IMR-90 (cell line): ENCODE results near the gene CINP. TPM values are rescaled to one million over a fixed set of nuclear protein-coding genes. Genes with fewer than 3 reads are reported as not detected.

Experiments used
- ATAC-seq: fragments of 200-7000 bp; cut with Tn5 transposase; 2 replicates; pipeline ENCODE4 v1.9.1; 2020; ENCODE audit warnings: low read depth, mild to moderate bottlenecking, moderate library complexity
- BruUV-seq: library from RNA; stranded (reverse); fragments of 400-500 nt; replicated peaks from 2 replicates; lab custom pipeline; 2021; lab: Mats Ljungman, UMichigan
- CTCF ChIA-PET: fragments of 300-600 bp; formaldehyde crosslinking; extraction: SDS; loops from one replicate; lab custom pipeline; 2021; ENCODE audit warnings: antibody characterized with exemption; lab: Yijun Ruan, JAX
- POLR2A ChIA-PET: fragments of 300-600 bp; sonication (Branson Sonifier 250); formaldehyde crosslinking; loops from one replicate; lab custom pipeline; 2022; ENCODE audit warnings: antibody characterized with exemption; ENCODE audit not compliant: unreplicated experiment; lab: Charles Lee
- DNase-seq: peaks from one replicate; pipeline ENCODE4 v3.0.0; 2013
- H2AFZ ChIP-seq: replicated peaks from 2 replicates; pipeline ENCODE3; 2013; ENCODE audit warnings: low read length, mild to moderate bottlenecking; ENCODE audit not compliant: poor library complexity
- H2AK5ac ChIP-seq: 2 replicates; pipeline ENCODE4 v1.6.1; 2013; ENCODE audit warnings: low read depth, low read length, inconsistent platforms
- H2AK9ac ChIP-seq: replicated peaks from 2 replicates; pipeline ENCODE3; 2013; ENCODE audit warnings: mild to moderate bottlenecking, low read depth, low read length, moderate library complexity; ENCODE audit not compliant: poor library complexity
- H2BK120ac ChIP-seq: 2 replicates; pipeline ENCODE4 v1.6.1; 2013; ENCODE audit warnings: low read depth, low read length, inconsistent platforms
- H2BK15ac ChIP-seq: 3 replicates; pipeline ENCODE4 v1.6.1; 2013; ENCODE audit warnings: low read depth, low read length, inconsistent platforms
- H2BK20ac ChIP-seq: 2 replicates; pipeline ENCODE4 v1.6.1; 2013; ENCODE audit warnings: low read depth, mild to moderate bottlenecking, inconsistent platforms, low read length, moderate library complexity
- H2BK5ac ChIP-seq: 2 replicates; pipeline ENCODE4 v1.6.1; 2013; ENCODE audit warnings: mild to moderate bottlenecking, low read depth, low read length, inconsistent platforms; ENCODE audit not compliant: poor library complexity, severe bottlenecking
- H3K14ac ChIP-seq: replicated peaks from 2 replicates; pipeline ENCODE4 v1.6.1; 2013; ENCODE audit warnings: low read depth, low read length, inconsistent platforms
- H3K18ac ChIP-seq: 2 replicates; pipeline ENCODE4 v1.6.1; 2013; ENCODE audit warnings: low read depth, low read length, control low read depth
- H3K23ac ChIP-seq: 2 replicates; pipeline ENCODE4 v1.6.1; 2013; ENCODE audit warnings: low read depth, low read length, inconsistent platforms
- H3K27ac ChIP-seq: 2 replicates; pipeline ENCODE4 v1.5.1; 2013; ENCODE audit warnings: mild to moderate bottlenecking, control low read depth, low read length; ENCODE audit not compliant: insufficient read depth
- H3K27me3 ChIP-seq: 2 replicates; pipeline ENCODE4 v1.6.1; 2013; ENCODE audit warnings: low read length; ENCODE audit not compliant: control insufficient read depth, insufficient read depth
- H3K36me3 ChIP-seq: 2 replicates; pipeline ENCODE4 v1.6.1; 2013; ENCODE audit warnings: low read length, mixed read lengths; ENCODE audit not compliant: control insufficient read depth, insufficient read depth
- H3K4ac ChIP-seq: 2 replicates; pipeline ENCODE4 v1.6.1; 2013; ENCODE audit warnings: low read depth, low read length, inconsistent platforms
- H3K4me1 ChIP-seq: 2 replicates; pipeline ENCODE4 v1.6.1; 2013; ENCODE audit warnings: low read length, mixed read lengths; ENCODE audit not compliant: control insufficient read depth, insufficient read depth
- H3K4me2 ChIP-seq: 2 replicates; pipeline ENCODE4 v1.6.1; 2013; ENCODE audit warnings: low read depth, mild to moderate bottlenecking, control low read depth, low read length, moderate library complexity
- H3K4me3 ChIP-seq: 2 replicates; pipeline ENCODE4 v1.5.1; 2013; ENCODE audit warnings: low read depth, mild to moderate bottlenecking, control low read depth, low read length, moderate library complexity; ENCODE audit not compliant: insufficient read depth
- H3K56ac ChIP-seq: 2 replicates; pipeline ENCODE4 v1.6.1; 2013; ENCODE audit warnings: low read length, inconsistent platforms; ENCODE audit not compliant: insufficient read depth; ENCODE audit errors: extremely low read depth
- H3K79me1 ChIP-seq, 2 experiments: 2 replicates each; pipeline ENCODE4 v1.6.1; 2013; ENCODE audit warnings: low read length in 2 of 2, inconsistent platforms in 1 of 2, low read depth in 1 of 2
- H3K9ac ChIP-seq: 2 replicates; pipeline ENCODE4 v1.6.1; 2013; ENCODE audit warnings: low read depth, low read length, control low read depth
- H3K9me1 ChIP-seq: 2 replicates; pipeline ENCODE4 v1.6.1; 2013; ENCODE audit warnings: low read length, inconsistent platforms; ENCODE audit not compliant: insufficient read depth
- H3K9me3 ChIP-seq: 2 replicates; pipeline ENCODE4 v1.6.1; 2013; ENCODE audit warnings: low read length; ENCODE audit not compliant: control insufficient read depth, insufficient read depth
- H4K20me1 ChIP-seq: 2 replicates; pipeline ENCODE4 v1.6.1; 2013; ENCODE audit warnings: low read length, inconsistent platforms; ENCODE audit not compliant: insufficient read depth
- H4K5ac ChIP-seq: 2 replicates; pipeline ENCODE4 v1.6.1; 2013; ENCODE audit warnings: mild to moderate bottlenecking, low read depth, low read length, control low read depth
- H4K8ac ChIP-seq, 2 experiments: 2 replicates each; pipeline ENCODE4 v1.6.1; 2013; ENCODE audit warnings: low read depth in 2 of 2, low read length in 2 of 2, control low read depth in 1 of 2, inconsistent platforms in 1 of 2
- H4K91ac ChIP-seq: 2 replicates; pipeline ENCODE4 v1.6.1; 2013; ENCODE audit warnings: low read depth, low read length, inconsistent platforms; ENCODE audit not compliant: insufficient read depth
- BHLHE40 ChIP-seq: fragments of 150-350 bp; IDR thresholded peaks from 2 replicates; pipeline ENCODE4 v1.6.1; 2016; ENCODE audit warnings: mild to moderate bottlenecking, low read depth, low read length
- CEBPB ChIP-seq: IDR thresholded peaks from 2 replicates; pipeline ENCODE4 v1.6.1; 2012; ENCODE audit warnings: low read depth, low read length, improper control_type of control experiment
- CHD1 ChIP-seq: IDR thresholded peaks from 2 replicates; pipeline ENCODE4 v1.6.1; 2012; ENCODE audit warnings: low read depth, low read length, improper control_type of control experiment
- ELK1 ChIP-seq: fragments of 150-350 bp; IDR thresholded peaks from 2 replicates; pipeline ENCODE4 v1.6.1; 2016; ENCODE audit warnings: low read depth, mild to moderate bottlenecking, low read length, moderate library complexity, borderline replicate concordance
- FOS ChIP-seq: fragments of 150-350 bp; IDR thresholded peaks from 2 replicates; pipeline ENCODE4 v1.6.1; 2016; ENCODE audit warnings: low read depth, low read length
- MAFK ChIP-seq: IDR thresholded peaks from 2 replicates; pipeline ENCODE4 v1.6.1; 2012; ENCODE audit warnings: low read depth, low read length, improper control_type of control experiment
- MAZ ChIP-seq: IDR thresholded peaks from 2 replicates; pipeline ENCODE4 v1.6.1; 2012; ENCODE audit warnings: low read depth, mild to moderate bottlenecking, low read length, improper control_type of control experiment, moderate library complexity, borderline replicate concordance
- WGBS, 2 experiments: methylation state at CpG; one replicate each; pipeline versions ENCODE4 v1.1.5 to v1.1.7; 2013; ENCODE audit warnings: missing lambda C conversion rate in 2 of 2; ENCODE audit not compliant: insufficient read length in 1 of 2; ENCODE audit errors: extremely low coverage in 2 of 2; 5-methylcytosine and 5-hydroxymethylcytosine counted together
- dilution Hi-C: fragments of 300-500 bp; cut with HindIII; formaldehyde crosslinking; loops from one replicate; pipeline ENCODE4 v1.14.3; 2018; ENCODE audit warnings: low sequenced_read_pairs; ENCODE audit not compliant: unreplicated experiment
- in situ Hi-C: fragments of 300-500 bp; cut with MboI; formaldehyde crosslinking; loops from 3 replicates; pipeline ENCODE4 v1.14.3; 2019; ENCODE audit warnings: low sequenced_read_pairs, inconsistent platforms, mixed read lengths
- intact Hi-C: fragments of 100-400 bp; cut with micrococcal nuclease; formaldehyde crosslinking; loops from 2 replicates; pipeline ENCODE4 v1.10.0; 2022
- polyA plus RNA-seq, 3 experiments: library from polyadenylated mRNA; depleted of rRNA; stranded (reverse); fragments of >200 nt; gene quantifications; 2 replicates each; pipeline ENCODE4 v1.2.3, GENCODE V29; 2012; ENCODE audit warnings: low replicate concordance in 1 of 3
- total RNA-seq: library from RNA; depleted of rRNA; stranded (reverse); fragments of >200 nt; gene quantifications from 2 replicates; pipeline ENCODE4 v1.2.3, GENCODE V29; 2012

CINP gene
- total and polyA plus RNA-seq, 2 of the 4 experiments (the other 2 are of a cell fraction) = 41.9 to 56.4 TPM

- no peak overlapping the region for H3K27ac ChIP-seq
- H3K18ac ChIP-seq = no peak overlapping the region
- H2BK15ac ChIP-seq = no peak overlapping the region
- H4K8ac ChIP-seq = no peak overlapping the region
- H3K56ac ChIP-seq = no peak overlapping the region
- ChIA-PET POLR2A (no interaction called here), CTCF (no interaction called here)
- H4K91ac ChIP-seq = no peak overlapping the region
- no peaks in the 10 kb centered on the region for H3K27me3 ChIP-seq
- H3K4me3 ChIP-seq = no peak overlapping the region
- no peak overlapping the region for H2BK120ac ChIP-seq
- dilution Hi-C loops (no loop called here), intact Hi-C loops (no loop called here), in situ Hi-C loops (no loop called here)
- H2AK9ac ChIP-seq = no peak overlapping the region
- TF ChIP-seq BHLHE40 = no peak
- TF ChIP-seq CEBPB = no peak
- no peak for TF ChIP-seq MAZ
- TF ChIP-seq FOS = no peak
- no peak for TF ChIP-seq CHD1
- TF ChIP-seq ELK1 = no peak
- no peak for TF ChIP-seq MAFK
- H2AFZ ChIP-seq = no peak overlapping the region
- no peak overlapping the region for H3K14ac ChIP-seq
- DNase-seq (no peak), ATAC-seq (no peak)
- no peak overlapping the region for H2BK5ac ChIP-seq
- no CpG with 5 or more reads among the region's 3 CpGs for WGBS, 2 experiments
- no peak overlapping the region for H3K23ac ChIP-seq
- H3K9me1 ChIP-seq = peaks cover 20% of the 10 kb centered on the region
- H4K20me1 ChIP-seq = peaks cover 8% of the 10 kb centered on the region; the same call in 1 of the 2 replicates
- H3K9me3 ChIP-seq = no peaks in the 10 kb centered on the region
- H3K9ac ChIP-seq = no peak overlapping the region
- BruUV-seq = no TSS peak
- no peak overlapping the region for H2BK20ac ChIP-seq
- H3K4me2 ChIP-seq = no peak overlapping the region
- H3K4ac ChIP-seq = no peak overlapping the region
- H3K36me3 ChIP-seq = peaks cover 14% of the 10 kb centered on the region
- peaks cover 7% of the 10 kb centered on the region for H3K4me1 ChIP-seq
- H3K79me1 ChIP-seq = peaks cover 49 to 51% of the 10 kb centered on the region in 2 experiments
- H4K5ac ChIP-seq = no peak overlapping the region
- no peak overlapping the region for H2AK5ac ChIP-seq
Measured at GRCh38 chr14:102360388-102360787, 2.3 kb downstream of the CINP start.
